Measurements from ENCODE around the gene CBX6. TPM values are rescaled to one million over a fixed set of nuclear protein-coding genes. Genes with fewer than 3 reads are reported as not detected.

The CBX6 gene
- total RNA-seq, 2 experiments from 2014 or later = 41.6 to 42.8 TPM

DNA sequence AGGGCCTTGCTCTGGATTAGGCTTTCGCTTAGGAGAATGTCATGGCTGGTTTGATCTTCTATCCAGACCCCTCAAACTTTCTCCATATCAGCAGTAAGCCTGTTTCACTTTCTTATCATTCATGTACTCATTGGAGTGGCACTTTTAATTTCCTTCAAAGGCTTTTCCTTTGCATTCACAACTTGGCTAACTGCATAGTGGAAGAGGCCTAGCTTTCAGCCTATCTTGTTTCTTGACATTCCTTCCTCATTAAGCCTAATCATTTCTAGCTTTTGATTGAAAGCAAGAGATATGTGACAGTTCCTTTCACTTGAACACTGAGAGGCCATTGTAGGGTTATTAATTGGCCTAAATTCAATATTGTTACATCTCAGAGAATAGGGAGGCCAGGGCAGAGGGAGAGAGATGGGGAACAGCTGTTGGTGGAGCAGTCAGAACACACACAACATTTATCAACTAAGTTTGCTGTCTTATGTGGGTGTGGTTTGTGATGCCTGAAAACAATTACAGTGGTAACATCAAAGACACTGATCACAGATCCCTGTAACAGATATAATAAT, 47.7 kb upstream of the CBX6 start:
- Mint-ChIP-seq H3K4me1 (ENCODE audit: low read depth) (no peaks in the 10 kb centered on the region), H3K4me3 (no peak overlapping the region), H3K9me3 (no peaks in the 10 kb centered on the region), H3K36me3 (ENCODE audit: low read depth) (no peaks in the 10 kb centered on the region), H3K27ac (no peak overlapping the region), H3K27me3 (peaks cover 33% of the 10 kb centered on the region)
- no peak overlapping the region for H3K4me3 ChIP-seq (ENCODE audit: low read length)
- H3K9me3 ChIP-seq (ENCODE audit: control insufficient read depth in 1 of 2, insufficient read depth in 1 of 2, low read length in 2 of 2) = no peaks in the 10 kb centered on the region
- ChIA-PET POLR2A (no interaction called here), CTCF (interaction anchor here (1.0 to 1.5 kb wide), 2 partner anchors 13 to 83 kb away, joined by 3 to 4 read pairs; no protein-coding TSS in a partner anchor)
- TF ChIP-seq, protein P1, sequence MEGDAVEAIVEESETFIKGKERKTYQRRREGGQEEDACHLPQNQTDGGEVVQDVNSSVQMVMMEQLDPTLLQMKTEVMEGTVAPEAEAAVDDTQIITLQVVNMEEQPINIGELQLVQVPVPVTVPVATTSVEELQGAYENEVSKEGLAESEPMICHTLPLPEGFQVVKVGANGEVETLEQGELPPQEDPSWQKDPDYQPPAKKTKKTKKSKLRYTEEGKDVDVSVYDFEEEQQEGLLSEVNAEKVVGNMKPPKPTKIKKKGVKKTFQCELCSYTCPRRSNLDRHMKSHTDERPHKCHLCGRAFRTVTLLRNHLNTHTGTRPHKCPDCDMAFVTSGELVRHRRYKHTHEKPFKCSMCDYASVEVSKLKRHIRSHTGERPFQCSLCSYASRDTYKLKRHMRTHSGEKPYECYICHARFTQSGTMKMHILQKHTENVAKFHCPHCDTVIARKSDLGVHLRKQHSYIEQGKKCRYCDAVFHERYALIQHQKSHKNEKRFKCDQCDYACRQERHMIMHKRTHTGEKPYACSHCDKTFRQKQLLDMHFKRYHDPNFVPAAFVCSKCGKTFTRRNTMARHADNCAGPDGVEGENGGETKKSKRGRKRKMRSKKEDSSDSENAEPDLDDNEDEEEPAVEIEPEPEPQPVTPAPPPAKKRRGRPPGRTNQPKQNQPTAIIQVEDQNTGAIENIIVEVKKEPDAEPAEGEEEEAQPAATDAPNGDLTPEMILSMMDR (IDR thresholded peaks at IDR 0.05) = no peak
- peaks cover 5 to 9% of the 10 kb centered on the region in 2 experiments for H3K27me3 ChIP-seq (ENCODE audit: control insufficient read depth in 1 of 2, insufficient read depth in 2 of 2, low read length in 2 of 2)
- ATAC-seq (ENCODE audit: poor library complexity) (no peak), DNase-seq (no peak)
- intact Hi-C loops (cut with DNase I, micrococcal nuclease) = no loop called here
- H3K36me3 ChIP-seq (ENCODE audit: insufficient read depth, low read length) = no peaks in the 10 kb centered on the region
- no peak overlapping the region for H3K27ac ChIP-seq (ENCODE audit: low read depth in 1 of 2, low read length in 2 of 2)
- no peaks in the 10 kb centered on the region for H3K4me1 ChIP-seq (ENCODE audit: insufficient read depth, low read length)

DNA sequence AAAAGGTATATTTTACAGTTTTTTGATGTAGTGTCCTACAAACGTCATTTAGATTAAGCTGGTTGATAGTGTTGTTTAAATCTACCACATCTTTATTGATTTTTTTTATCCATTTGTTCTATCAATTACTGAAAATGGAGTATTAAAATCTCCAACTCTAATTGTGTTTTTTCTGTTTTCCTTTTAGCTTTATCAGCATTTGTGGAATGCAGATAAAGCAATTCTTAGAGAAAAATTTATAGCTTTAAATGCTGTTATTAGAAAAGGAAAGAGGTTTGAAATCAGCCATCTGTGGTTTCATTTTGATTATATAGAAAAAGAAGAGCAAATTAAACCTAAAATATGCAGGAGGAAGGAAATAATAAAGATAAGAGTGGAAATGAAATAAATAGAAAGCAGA, 39.4 kb upstream of the CBX6 start:
- no peak for DNase-seq

DNA sequence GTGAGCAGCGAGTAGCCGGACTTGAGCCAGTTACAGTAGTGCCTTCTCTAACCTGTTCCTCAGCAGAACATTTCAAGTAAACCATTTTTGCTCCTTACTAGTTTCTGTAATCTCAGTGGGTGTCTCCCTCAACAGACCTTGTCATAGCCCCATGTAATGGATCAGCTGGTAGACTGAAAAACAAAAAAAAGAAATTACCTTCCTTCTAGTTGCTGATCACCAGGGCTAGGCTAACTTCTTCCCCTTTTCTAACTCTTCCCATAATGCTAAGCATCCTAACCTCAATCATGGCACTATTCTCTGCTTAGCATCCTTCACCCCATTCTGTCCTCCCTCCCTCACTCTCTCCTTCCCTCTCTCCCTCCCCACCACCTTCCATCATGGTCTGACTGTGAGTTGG, 35.8 kb upstream of the CBX6 start:
- Histone ChIP-seq H3K9me3 (ENCODE audit: control insufficient read depth in 1 of 2, insufficient read depth in 1 of 2, low read length in 2 of 2) (no peaks in the 10 kb centered on the region), H3K27ac (ENCODE audit: low read depth in 1 of 2, low read length in 2 of 2) (no peak overlapping the region), H3K4me3 (ENCODE audit: low read length) (no peak overlapping the region), H3K27me3 (ENCODE audit: control insufficient read depth in 1 of 2, insufficient read depth in 2 of 2, low read length in 2 of 2) (peaks cover 0 to 5% of the 10 kb centered on the region in 2 experiments), H3K4me1 (ENCODE audit: insufficient read depth, low read length) (no peaks in the 10 kb centered on the region), H3K36me3 (ENCODE audit: insufficient read depth, low read length) (no peaks in the 10 kb centered on the region)
- ATAC-seq (ENCODE audit: poor library complexity) (no peak), DNase-seq (no peak)
- H3K36me3 Mint-ChIP-seq (ENCODE audit: low read depth) = no peaks in the 10 kb centered on the region
- ChIA-PET CTCF (interaction anchor here (1.4 kb wide), 1 partner anchor 12 kb away, joined by 3 read pairs; no protein-coding TSS in a partner anchor), POLR2A (no interaction called here)
- no peaks in the 10 kb centered on the region for H3K4me1 Mint-ChIP-seq (ENCODE audit: low read depth)
- TF ChIP-seq, protein P1 (IDR thresholded peaks at IDR 0.05) = no peak
- intact Hi-C loops (cut with DNase I, micrococcal nuclease) = no loop called here
- no peak overlapping the region for H3K27ac Mint-ChIP-seq
- H3K27me3 Mint-ChIP-seq = peaks cover 34% of the 10 kb centered on the region
- no peak overlapping the region for H3K4me3 Mint-ChIP-seq
- peaks cover 3% of the 10 kb centered on the region for H3K9me3 Mint-ChIP-seq

More for the DNA sequence above, 39.4 kb upstream of the CBX6 start:
- H3K27ac Mint-ChIP-seq = no peak overlapping the region
- CTCF ChIA-PET = no interaction called here
- peaks cover 3% of the 10 kb centered on the region for H3K9me3 Mint-ChIP-seq
- H3K4me1 ChIP-seq (ENCODE audit: insufficient read depth, low read length) = no peaks in the 10 kb centered on the region
- intact Hi-C loops (cut with DNase I, micrococcal nuclease) = no loop called here
- H3K4me1 Mint-ChIP-seq (ENCODE audit: low read depth) = no peaks in the 10 kb centered on the region
- H3K36me3 Mint-ChIP-seq (ENCODE audit: low read depth) = no peaks in the 10 kb centered on the region
- TF ChIP-seq, protein P1 (IDR thresholded peaks at IDR 0.05) = no peak
- H3K36me3 ChIP-seq (ENCODE audit: insufficient read depth, low read length) = no peaks in the 10 kb centered on the region
- POLR2A ChIA-PET = no interaction called here
- no peaks in the 10 kb centered on the region for H3K9me3 ChIP-seq (ENCODE audit: control insufficient read depth in 1 of 2, insufficient read depth in 1 of 2, low read length in 2 of 2)
- peaks cover 0 to 5% of the 10 kb centered on the region in 2 experiments for H3K27me3 ChIP-seq (ENCODE audit: control insufficient read depth in 1 of 2, insufficient read depth in 2 of 2, low read length in 2 of 2)
- H3K27me3 Mint-ChIP-seq = peaks cover 42% of the 10 kb centered on the region
- no peak for ATAC-seq (ENCODE audit: poor library complexity)
- H3K4me3 Mint-ChIP-seq = no peak overlapping the region
- no peak overlapping the region for H3K4me3 ChIP-seq (ENCODE audit: low read length)
- no peak overlapping the region for H3K27ac ChIP-seq (ENCODE audit: low read depth in 1 of 2, low read length in 2 of 2)
